Mammary epithelial cell (primary cell): Measurements from ENCODE around the gene USH2A.

Source experiments
- CTCF ChIP-seq, 2 donors: IDR thresholded peaks in 1 of 2; conservative IDR thresholded peaks in 1 of 2; 2 replicates each; pipeline ENCODE4 v1.5.1; 2011 to 2012; ENCODE audit warnings: inconsistent platforms in 2 of 2, low read length in 2 of 2, mild to moderate bottlenecking in 2 of 2, control low read depth in 1 of 2, low read depth in 1 of 2; ENCODE audit not compliant: insufficient read depth in 1 of 2; ENCODE audit errors: extremely low read depth in 1 of 2
- EZH2 ChIP-seq: IDR thresholded peaks from 2 replicates; pipeline ENCODE4 v1.6.1; 2012; ENCODE audit warnings: low read length, inconsistent platforms, borderline replicate concordance

GRCh38 chr1:215883004-215883403 lies 540.2 kb downstream of the USH2A start:
- TF ChIP-seq CTCF (conservative IDR thresholded peaks at IDR 0.05 in 1 of 2, IDR thresholded peaks at IDR 0.05 in 1 of 2; ENCODE audit: extremely low read depth in 1 of 2, insufficient read depth in 1 of 2, low read depth in 1 of 2, low read length in 2 of 2) (no peak), EZH2 (no peak)
